Kidney (tissue), 14 donors: Measurements from ENCODE around the gene SPARCL1. TPM values are rescaled to one million over a fixed set of nuclear protein-coding genes. Genes with fewer than 3 reads are reported as not detected.

Source experiments
- DNase-seq, 5 donors: peaks; one replicate each; pipeline ENCODE4 v3.0.0-alpha.2; 2013 to 2020
- FAIRE-seq: peaks from 2 replicates; lab custom pipeline; 2012; peaks lifted over from hg19 to GRCh38; lab: Jason Lieb, UNC
- H3K27ac ChIP-seq, 2 donors: one replicate each; pipeline ENCODE4 v1.7.0; 2013; ENCODE audit warnings: low read depth in 2 of 2, low read length in 2 of 2, inconsistent platforms in 1 of 2
- H3K27me3 ChIP-seq: one replicate; pipeline ENCODE4 v1.7.1; 2013; ENCODE audit warnings: low read length, inconsistent platforms; ENCODE audit not compliant: control insufficient read depth, insufficient read depth
- H3K36me3 ChIP-seq, 3 donors: one replicate each; pipeline versions ENCODE4 v1.7.0 to v1.7.1; 2013; ENCODE audit warnings: low read length in 3 of 3, control low read depth in 1 of 3, inconsistent platforms in 1 of 3; ENCODE audit not compliant: insufficient read depth in 3 of 3, control insufficient read depth in 2 of 3
- H3K4me1 ChIP-seq, 3 donors: one replicate each; pipeline versions ENCODE4 v1.7.0 to v1.7.1; 2013; ENCODE audit warnings: low read length in 3 of 3, inconsistent platforms in 1 of 3, low read depth in 1 of 3; ENCODE audit not compliant: control insufficient read depth in 2 of 3, insufficient read depth in 2 of 3
- H3K4me3 ChIP-seq, 3 donors: one replicate each; pipeline versions ENCODE4 v1.7.0 to v1.8.1; 2013; ENCODE audit warnings: low read length in 3 of 3, control low read depth in 1 of 3, inconsistent platforms in 1 of 3
- H3K9ac ChIP-seq, 3 donors: one replicate each; pipeline versions ENCODE4 v1.7.0 to v1.7.1; 2013; ENCODE audit warnings: low read length in 3 of 3, control low read depth in 1 of 3, inconsistent platforms in 1 of 3
- H3K9me3 ChIP-seq, 3 donors: one replicate each; pipeline versions ENCODE4 v1.7.0 to v1.7.1; 2013; ENCODE audit warnings: low read length in 3 of 3, control low read depth in 1 of 3, inconsistent platforms in 1 of 3; ENCODE audit not compliant: control insufficient read depth in 2 of 3, insufficient read depth in 1 of 3
- CTCF ChIP-seq: IDR thresholded peaks from 3 replicates; pipeline ENCODE4 v1.5.1; 2012; ENCODE audit warnings: mild to moderate bottlenecking, moderate library complexity, borderline replicate concordance; ENCODE audit not compliant: insufficient read depth; ENCODE audit errors: extremely low read depth
- intact Hi-C: fragments of 100-400 bp; cut with DNase I; formaldehyde crosslinking; loops from one replicate; pipeline ENCODE4 v1.11.1; 2022
- polyA plus RNA-seq: library from polyadenylated mRNA; stranded (reverse); fragments of 350-450 nt; fragmentation: Illumina TruSeq; extraction: RNeasy Lipid Tissue Mini Kit (QIAGEN cat#74804); gene quantifications from one replicate; pipeline ENCODE4 v1.2.3, GENCODE V29; 2014; ENCODE audit warnings: low read depth, low replicate concordance; ENCODE audit not compliant: insufficient read depth
- total RNA-seq: library from RNA; stranded (reverse); fragmentation: NEBNext Ultra II Directional; extraction: Animal tissue kit (Norgen Biotek cat#: 25700); gene quantifications from one replicate; pipeline ENCODE4 v1.2.1, GENCODE V29; 2021
- donor health status: control.
- donor health status: control.
- donor health status: control.
- donor health status: control.
- donor health status: control.
- donor health status: DM: yes; HTN: yes; CAD: no.
- donor health status: Normal renal cell carcinoma (clear cell type).

Gene SPARCL1
- total and polyA plus RNA-seq, 2 donors from 2014 or later = 87.4 to 322 TPM

GRCh38 chr4:87527431-87528220 lies 1.6 kb downstream of the SPARCL1 start:
- Histone ChIP-seq H3K4me3 (peak overlapping the region in 2 of 3 donors; percentile 0 to 36), H3K36me3 (no peaks in the 10 kb centered on the region), H3K4me1 (peaks cover 3 to 13% (median 12%) of the 10 kb centered on the region in 3 donors), H3K9ac (peak overlapping the region in 1 of 3 donors; percentile 42), H3K27me3 (no peaks in the 10 kb centered on the region), H3K9me3 (peaks cover 0 to 9% (median 0%) of the 10 kb centered on the region in 3 donors), H3K27ac (peak overlapping the region; percentile 38 to 62)
- intact Hi-C loops = no loop called here
- FAIRE-seq (no peak), DNase-seq (no peak)
- TF ChIP-seq CTCF = no peak

GRCh38 chr4:87525636-87526295 lies 3.4 kb downstream of the SPARCL1 start:
- H3K9ac ChIP-seq = no peak overlapping the region
- peak overlapping the region; percentile 53 to 80 for H3K27ac ChIP-seq
- FAIRE-seq (no peak), DNase-seq (peak in 2 of 5 donors; percentile 73 to 84)
- H3K4me3 ChIP-seq = peak overlapping the region in 1 of 3 donors; percentile 16
- no peaks in the 10 kb centered on the region for H3K36me3 ChIP-seq
- H3K4me1 ChIP-seq = peaks cover 3 to 29% (median 19%) of the 10 kb centered on the region in 3 donors
- intact Hi-C loops = no loop called here
- H3K27me3 ChIP-seq = no peaks in the 10 kb centered on the region
- no peak for TF ChIP-seq CTCF
- H3K9me3 ChIP-seq = peaks cover 0 to 9% (median 0%) of the 10 kb centered on the region in 3 donors

GRCh38 chr4:87524456-87524855 lies 4.7 kb downstream of the SPARCL1 start:
- H3K27ac ChIP-seq = peak overlapping the region in 1 of 2 donors; percentile 80

More at GRCh38 chr4:87524456-87524855, 4.7 kb downstream of the SPARCL1 start:
- no peaks in the 10 kb centered on the region for H3K27me3 ChIP-seq
- H3K9ac ChIP-seq = no peak overlapping the region
- no peaks in the 10 kb centered on the region for H3K36me3 ChIP-seq
- intact Hi-C loops = no loop called here
- peaks cover 3 to 33% (median 16%) of the 10 kb centered on the region in 3 donors for H3K4me1 ChIP-seq
- no peak for TF ChIP-seq CTCF
- FAIRE-seq (no peak), DNase-seq (no peak)
- H3K4me3 ChIP-seq = no peak overlapping the region
- peaks cover 0 to 9% (median 0%) of the 10 kb centered on the region in 3 donors for H3K9me3 ChIP-seq
